Right renal cortex interstitium (tissue), 3 donors: Measurements from ENCODE around the gene ZCCHC4. TPM values are rescaled to one million over a fixed set of nuclear protein-coding genes. Genes with fewer than 3 reads are reported as not detected.

ENCODE experiments used
- polyA plus RNA-seq, 3 donors: library from polyadenylated mRNA; unstranded; fragments of 120-200 nt; gene quantifications; one replicate each; pipeline ENCODE4 v1.2.1, GENCODE V29; 2013; ENCODE audit not compliant: insufficient read length in 3 of 3

The ZCCHC4 gene
- polyA plus RNA-seq, 3 donors = 11.6 to 14.1 (median 12.3) TPM

Other genes starting within 250 kb of the ZCCHC4 start
- gene SEPSECS, start 152.3 kb upstream of the ZCCHC4 start, polyA plus RNA-seq = 10 to 100 TPM; 16.6 to 20.3 (median 17.3) TPM
- 10 to 100 TPM; 14.8 to 18.9 (median 16.6) TPM for gene PI4K2B, start 78.7 kb upstream of the ZCCHC4 start, polyA plus RNA-seq
- gene ANAPC4, start 64.5 kb downstream of the ZCCHC4 start, polyA plus RNA-seq = 10 to 100 TPM; 36.0 to 41.6 (median 37.7) TPM